Suprapubic skin (tissue), 3 donors: Measurements from ENCODE around the gene ETS1.

Experiments
- CTCF ChIP-seq, 2 donors: fragments of 200-600 bp in 1 of 2; fragments of 450-650 bp in 1 of 2; sonication (generic) in 1 of 2; IDR thresholded peaks; one replicate each; pipeline ENCODE4 v1.5.1; 2016 to 2019; ENCODE audit warnings: antibody characterized with exemption in 2 of 2, mild to moderate bottlenecking in 1 of 2, moderate library complexity in 1 of 2
- EP300 ChIP-seq: sonication (generic); formaldehyde crosslinking; IDR thresholded peaks from one replicate; pipeline ENCODE4 v1.6.1; 2017; ENCODE audit warnings: antibody characterized with exemption
- POLR2A ChIP-seq, 2 donors: fragments of 450-650 bp; IDR thresholded peaks; one replicate each; pipeline ENCODE4 v1.6.1; 2017; ENCODE audit warnings: antibody characterized with exemption in 2 of 2, mild to moderate bottlenecking in 2 of 2, moderate library complexity in 2 of 2

- TF ChIP-seq CTCF (IDR thresholded peaks at IDR 0.05) = no peak
- TF ChIP-seq EP300 = no peak
- TF ChIP-seq POLR2A (IDR thresholded peaks at IDR 0.05) = no peak
Measured at GRCh38 chr11:128508770-128509510, 78.4 kb downstream of the ETS1 start.
